Stimulated activated naive CD4-positive, alpha-beta T cell treated with Interleukin-2 at 50 U/mL for 16 hours (primary cell): Measurements from ENCODE around the gene UBE2E2.

Source experiments
- DNase-seq: peaks from one replicate; lab custom pipeline; 2025; lab: John Stamatoyannopoulos, UW

UBE2E2 gene

DNA sequence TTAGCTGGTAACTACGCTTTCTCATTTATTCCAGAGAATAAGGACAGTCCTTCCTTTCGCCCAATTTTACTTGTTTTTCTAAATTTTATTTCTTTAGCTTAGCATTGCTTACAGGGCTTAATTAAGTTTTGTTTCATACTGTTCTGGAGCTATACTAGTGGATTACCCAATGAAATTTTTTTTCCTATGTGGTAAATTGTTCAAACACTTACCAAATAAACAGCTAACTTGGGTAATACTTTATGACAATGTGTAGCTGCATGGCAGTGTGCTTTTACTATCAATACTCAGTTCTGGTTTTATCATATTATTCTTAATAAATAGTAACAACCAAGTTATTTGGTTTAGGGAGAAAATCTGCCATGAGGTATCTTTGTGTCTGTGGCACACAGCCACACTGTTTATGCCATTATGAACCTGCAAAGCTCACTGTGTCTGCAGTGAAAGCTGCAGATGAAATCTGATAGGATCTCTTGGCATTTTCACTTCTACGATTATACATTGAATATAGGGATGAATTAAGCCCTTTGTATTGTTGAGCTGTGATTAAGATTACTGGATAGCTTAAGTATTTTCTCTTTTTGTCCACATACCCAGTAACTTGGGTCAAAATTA is 37.2 kb downstream of the UBE2E2 start:
- no peak for DNase-seq

DNA sequence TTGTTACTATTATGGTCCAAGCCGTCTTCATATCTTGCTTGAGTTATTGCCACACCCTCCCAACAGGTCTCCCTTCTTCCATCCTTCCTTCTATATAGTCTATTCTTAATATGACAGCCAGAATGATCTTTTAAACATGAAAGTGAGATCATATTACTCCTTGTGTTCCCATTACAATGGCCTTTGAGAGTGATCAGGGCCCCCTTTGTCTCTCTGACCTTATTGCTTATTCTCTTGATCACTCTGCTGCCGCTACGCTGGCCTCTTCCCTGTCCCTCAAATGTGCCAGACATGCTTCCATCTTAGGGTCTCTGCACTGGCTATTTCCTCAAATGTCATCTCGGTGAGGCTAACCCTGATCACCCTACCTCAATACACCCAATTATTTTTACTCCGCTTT is 38.1 kb downstream of the UBE2E2 start:
- no peak for DNase-seq

DNA sequence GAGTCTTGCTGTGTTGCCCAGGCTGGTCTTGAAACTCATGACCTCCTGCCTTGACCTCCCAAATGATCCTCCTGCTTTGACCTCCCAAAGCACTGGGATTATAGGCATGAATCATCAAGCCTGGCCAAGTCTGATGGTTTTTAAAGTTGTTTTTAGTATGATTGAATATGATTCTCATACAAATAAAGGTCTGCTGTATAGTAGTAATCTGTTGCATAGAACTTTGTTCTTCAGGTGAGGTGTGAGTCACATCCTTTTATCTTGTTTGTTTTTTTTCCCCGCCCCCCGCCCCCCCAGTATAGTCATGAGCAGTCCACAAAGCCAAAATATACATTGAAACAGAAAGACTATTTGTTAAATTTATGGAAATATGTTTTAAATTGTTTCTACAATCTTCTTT is 39.0 kb downstream of the UBE2E2 start:
- no peak for DNase-seq

DNA sequence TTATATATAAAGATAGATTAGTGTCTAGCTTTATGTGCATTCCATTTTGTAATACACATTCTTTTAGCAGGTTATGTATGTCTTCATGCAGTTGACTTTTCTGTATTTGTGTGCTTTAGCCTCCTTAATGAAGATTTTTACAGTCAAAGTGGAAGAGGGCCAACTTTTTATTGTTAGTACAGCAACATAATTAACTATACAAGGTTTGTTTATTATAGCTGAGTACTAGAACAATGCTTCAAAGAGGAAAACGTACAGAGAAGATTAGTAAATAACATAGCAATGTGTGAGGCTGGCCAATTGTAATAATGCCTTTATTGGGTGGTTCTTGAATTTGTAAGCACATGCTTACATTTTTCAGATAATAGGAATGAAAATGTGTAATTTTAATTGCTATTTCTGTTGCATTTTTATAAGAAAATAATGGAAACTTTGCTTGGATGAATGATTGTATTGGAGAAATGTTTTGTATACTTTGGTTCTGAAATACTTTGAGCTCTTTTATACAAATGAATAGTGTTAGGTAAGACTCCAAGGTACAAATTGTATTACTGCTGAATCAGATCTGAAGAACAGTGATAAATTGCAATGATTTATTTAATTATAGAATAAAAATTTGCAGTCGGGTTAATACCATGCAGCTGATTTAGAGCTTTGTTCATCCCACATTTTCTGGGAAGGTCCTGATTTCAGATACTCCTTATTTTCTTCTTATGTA is 41.4 kb downstream of the UBE2E2 start:
- DNase-seq: no peak

GRCh38 chr3:23246651-23247050 is 43.5 kb downstream of the UBE2E2 start:
- no peak for DNase-seq

- no peak for DNase-seq
These were observed 45.5 kb downstream of the UBE2E2 start for GRCh38 chr3:23248594-23249131.

GRCh38 chr3:23249961-23250360 is 46.8 kb downstream of the UBE2E2 start:
- DNase-seq: no peak

DNA sequence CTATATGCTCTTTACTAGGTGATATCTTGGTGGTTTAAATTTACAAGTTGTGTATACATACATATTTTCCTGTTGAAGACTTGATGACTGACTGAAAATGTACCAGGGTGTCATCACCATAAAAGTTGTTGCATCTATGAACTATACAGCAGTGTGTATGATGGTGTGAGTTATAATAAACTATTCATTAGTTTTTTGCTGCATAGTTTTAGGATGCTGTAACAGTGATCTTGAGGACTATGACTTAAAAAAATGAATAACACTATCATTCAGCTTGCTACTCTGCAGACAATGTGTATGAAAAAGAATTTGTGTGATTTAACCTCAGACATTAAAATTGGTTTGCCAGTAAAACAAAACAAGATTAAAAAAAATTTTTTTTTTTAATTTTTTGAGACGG is 49.0 kb downstream of the UBE2E2 start:
- no peak for DNase-seq

DNA sequence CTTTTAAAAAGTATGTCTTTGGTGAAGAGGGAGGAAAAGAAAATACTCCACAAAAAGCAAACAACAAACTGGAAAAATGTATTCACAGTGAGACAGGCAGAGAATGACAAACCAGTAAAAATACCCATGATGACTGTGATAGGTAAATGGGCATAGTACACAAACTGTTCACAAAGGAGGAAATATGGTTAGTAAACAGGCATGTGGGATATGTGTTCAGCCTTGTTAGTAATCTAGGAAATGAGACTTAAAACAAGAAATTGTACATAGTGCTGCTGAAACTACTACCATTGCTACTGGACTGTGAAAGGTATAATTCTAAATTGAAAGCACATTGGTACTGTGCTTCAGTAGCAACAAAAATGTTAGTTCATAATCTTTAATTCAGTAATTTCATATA is 50.1 kb downstream of the UBE2E2 start:
- DNase-seq: no peak

- no peak for DNase-seq
These were observed 51.2 kb downstream of the UBE2E2 start for GRCh38 chr3:23254282-23254681.

GRCh38 chr3:23254835-23255234 is 51.7 kb downstream of the UBE2E2 start:
- DNase-seq: no peak

DNA sequence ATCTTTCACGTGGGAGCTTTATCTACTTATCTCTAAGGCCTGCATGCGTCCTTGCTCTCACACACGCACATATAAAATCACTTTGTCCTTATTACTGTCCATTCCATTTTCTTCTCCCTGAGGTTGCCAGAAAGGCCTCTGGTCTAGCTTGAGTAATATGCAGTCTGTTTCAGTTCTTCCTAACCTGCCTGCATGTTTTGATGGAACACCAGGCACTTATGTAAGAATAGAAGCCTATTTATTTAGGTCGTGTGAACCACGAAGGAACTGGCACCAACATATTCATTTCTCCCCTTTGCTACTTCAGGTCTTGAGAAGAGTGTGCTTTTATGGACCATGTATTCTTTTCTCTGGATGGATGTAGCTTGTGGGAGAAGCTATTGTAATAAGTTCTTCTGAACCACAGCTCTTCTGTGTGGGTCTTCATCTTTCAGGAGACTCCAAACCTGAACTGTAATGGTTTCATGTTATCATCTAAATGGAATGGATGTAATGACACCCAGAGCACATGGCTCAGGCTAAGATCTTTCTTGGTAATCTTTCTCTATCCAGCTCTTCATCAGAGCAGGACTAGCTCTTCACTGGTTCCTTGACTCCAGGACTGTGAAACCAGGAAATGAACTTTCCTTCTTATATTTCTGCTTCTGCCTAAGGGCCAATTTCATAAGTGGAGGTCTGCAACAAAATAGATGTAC is 53.8 kb downstream of the UBE2E2 start:
- no peak for DNase-seq

GRCh38 chr3:23258110-23258509 is 55.0 kb downstream of the UBE2E2 start:
- DNase-seq: no peak

DNA sequence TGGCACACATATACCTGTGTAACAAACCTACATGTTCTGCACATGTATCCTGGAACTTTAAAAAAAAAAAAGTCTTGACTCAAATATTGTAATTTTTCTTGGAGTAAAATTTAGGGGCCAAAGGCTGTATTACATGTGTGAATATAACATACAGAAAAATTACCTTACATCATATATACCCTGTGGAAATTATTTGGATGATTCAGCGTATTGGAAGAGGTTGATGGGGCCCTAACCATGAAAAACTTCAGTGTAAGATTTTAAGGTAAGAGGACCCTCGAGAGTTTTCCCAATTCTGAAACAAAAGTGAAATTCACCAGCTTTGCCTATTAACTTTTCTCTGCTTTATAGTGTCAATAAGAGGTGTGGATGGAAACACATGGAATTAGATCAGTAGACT is 56.4 kb downstream of the UBE2E2 start:
- DNase-seq: no peak

GRCh38 chr3:23262766-23263165 is 59.6 kb downstream of the UBE2E2 start:
- no peak for DNase-seq

DNA sequence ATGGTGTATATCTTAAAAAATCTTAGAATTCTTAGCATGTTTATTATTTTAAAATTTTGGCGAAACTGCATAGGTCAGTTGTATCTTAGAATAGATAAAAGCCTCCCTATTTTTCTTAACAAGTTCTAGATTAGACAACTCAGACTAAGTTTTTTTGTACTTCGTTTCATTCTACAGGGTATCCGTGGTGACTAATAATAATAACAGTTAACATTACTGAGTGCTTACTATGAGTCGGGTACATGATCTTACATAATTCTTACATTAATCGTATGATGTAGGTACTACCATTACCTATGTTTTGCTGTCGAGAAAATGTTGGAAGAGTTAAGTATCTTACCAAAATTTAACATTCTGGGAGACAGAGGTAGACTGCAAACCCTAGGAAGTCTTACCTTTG is 60.7 kb downstream of the UBE2E2 start:
- DNase-seq: no peak

- DNase-seq: no peak
These were observed 61.3 kb downstream of the UBE2E2 start for GRCh38 chr3:23264413-23264812.

DNA sequence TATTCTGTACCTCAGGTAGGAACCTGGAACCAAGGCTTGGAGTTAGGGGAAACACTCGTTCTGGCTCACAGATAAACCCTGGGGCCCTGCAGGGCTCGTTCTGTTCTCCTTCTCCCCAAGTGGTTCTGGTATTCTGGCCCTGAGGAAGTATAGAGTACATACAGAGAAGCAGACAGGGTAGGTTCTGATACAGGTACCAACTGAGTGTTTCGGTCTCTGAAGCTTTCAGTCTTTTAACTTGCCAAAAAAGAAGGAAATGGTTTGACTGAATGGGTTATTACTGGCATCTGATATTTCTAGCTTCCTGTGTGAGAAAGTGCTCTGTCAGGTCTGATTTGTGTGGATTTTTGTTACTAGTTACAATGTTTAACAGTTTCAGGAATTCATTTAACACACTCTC is 67.3 kb downstream of the UBE2E2 start:
- DNase-seq: no peak

DNA sequence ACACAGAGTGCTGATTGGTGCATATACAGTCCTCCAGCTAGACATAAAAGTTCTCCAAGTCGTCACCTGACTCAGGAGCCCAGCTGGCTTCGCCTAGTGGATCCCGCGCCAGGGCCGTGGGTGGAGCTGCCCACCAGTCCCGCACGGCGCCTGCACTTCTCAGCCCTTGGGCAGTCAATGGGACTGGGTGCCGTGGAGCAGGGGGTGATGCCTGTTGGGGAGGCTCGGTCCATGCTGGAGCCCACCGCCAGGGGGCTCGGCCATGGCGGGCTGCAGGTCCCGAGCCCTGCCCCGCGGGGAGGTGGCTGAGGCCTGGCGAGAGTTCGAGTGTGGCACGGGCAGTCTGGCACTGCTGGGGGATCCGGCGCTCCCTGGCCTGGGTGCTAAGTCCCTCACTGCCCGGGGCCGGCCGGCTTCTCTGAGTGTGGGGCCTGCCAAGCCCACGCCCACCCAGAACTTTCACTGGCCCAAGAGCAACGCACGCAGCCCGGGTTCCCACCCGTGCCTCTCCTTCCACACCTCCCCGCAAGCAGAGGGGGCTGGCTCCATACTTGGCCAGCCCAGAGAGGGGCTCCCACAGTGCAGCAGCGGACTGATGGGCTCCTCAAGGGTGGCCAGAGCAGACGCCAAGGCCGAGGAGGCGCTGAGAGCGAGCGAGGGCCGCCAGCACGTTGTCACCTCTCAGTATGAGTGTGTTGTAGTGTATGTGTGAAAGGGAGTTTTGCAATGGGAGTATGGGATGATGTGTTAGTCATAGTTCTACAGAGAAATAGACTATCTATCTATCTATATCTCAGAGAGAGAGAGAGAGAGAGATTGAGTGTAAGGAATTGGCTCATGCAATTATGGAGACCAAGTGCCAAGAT is 69.0 kb downstream of the UBE2E2 start:
- no peak for DNase-seq

DNA sequence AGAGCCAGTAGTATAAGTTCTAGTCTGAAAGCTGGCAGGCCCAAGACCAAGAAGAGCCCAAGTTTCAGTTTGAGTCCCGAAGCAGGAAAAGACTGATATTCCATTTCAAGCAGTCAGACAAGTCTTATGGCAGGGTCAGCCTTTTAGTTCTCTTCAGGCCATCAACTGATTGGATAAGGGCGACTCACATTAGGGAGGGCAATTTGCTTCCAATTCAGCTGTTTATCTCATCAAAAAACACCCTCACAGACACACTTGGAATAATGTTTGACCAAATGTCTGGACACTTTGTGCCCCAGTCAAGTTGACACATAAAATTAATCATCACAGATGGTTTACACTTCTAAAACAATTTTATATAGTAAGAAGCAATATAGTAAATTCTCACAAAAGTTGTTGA is 69.7 kb downstream of the UBE2E2 start:
- DNase-seq: no peak

DNA sequence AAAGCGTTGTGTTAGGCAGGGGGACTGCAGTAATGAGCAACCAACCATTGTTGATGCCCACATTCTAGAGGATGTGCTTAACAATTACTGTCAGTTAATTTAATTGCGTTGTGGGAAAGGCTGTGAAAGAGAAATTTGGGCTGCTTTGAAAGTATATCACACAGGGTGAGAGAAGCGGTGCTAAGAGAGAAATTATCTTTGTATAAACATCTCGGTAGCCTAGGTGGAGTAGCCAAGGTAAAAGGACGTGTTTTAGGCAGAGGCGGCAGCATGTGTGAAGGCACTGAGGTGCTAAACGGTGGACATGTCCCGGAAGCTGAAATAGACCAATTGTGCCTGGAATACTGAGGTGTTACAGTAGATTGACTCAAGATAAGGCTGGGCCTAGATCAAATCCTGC is 71.9 kb downstream of the UBE2E2 start:
- DNase-seq: no peak

GRCh38 chr3:23275814-23276213 is 72.7 kb downstream of the UBE2E2 start:
- no peak for DNase-seq
